SK-N-SH (cell line): Measurements from ENCODE around the gene PCBP3. TPM values are rescaled to one million over a fixed set of nuclear protein-coding genes. Genes with fewer than 3 reads are reported as not detected.

Source experiments
- CTCF ChIA-PET: fragments of 300-600, 350-600 bp; formaldehyde crosslinking; extraction: SDS; loops from one replicate; lab custom pipeline; 2021; lab: Yijun Ruan, JAX
- POLR2A ChIA-PET: fragments of 350-600 bp; sonication (Branson Sonifier 250); formaldehyde crosslinking; extraction: SDS; loops from one replicate; lab custom pipeline; 2020; ENCODE audit warnings: antibody characterized with exemption, inconsistent platforms; lab: Yijun Ruan, JAX
- DNase-seq: peaks from one replicate; pipeline ENCODE4 v3.0.0; 2012
- H2AFZ ChIP-seq: fragments of 200-600 bp; sonication (generic); 2 replicates; pipeline ENCODE4 v1.8.1; 2016; ENCODE audit warnings: antibody characterized with exemption, mild to moderate bottlenecking, low read depth
- H3F3A ChIP-seq: fragments of 200-600 bp; sonication (generic); replicated peaks from 2 replicates; pipeline ENCODE3; 2016; ENCODE audit warnings: antibody characterized with exemption, mild to moderate bottlenecking; ENCODE audit not compliant: insufficient read depth
- H3K27ac ChIP-seq, 2 experiments: fragments of 200-500 bp in 1 of 2; fragments of 200-600 bp in 1 of 2; sonication (Bioruptor generic) in 1 of 2; sonication (generic), shearing (Covaris generic) in 1 of 2; 2 replicates each; pipeline versions ENCODE4 v1.5.1 to v1.6.1; 2014 to 2016; ENCODE audit warnings: low read depth in 2 of 2, inconsistent platforms in 1 of 2, low read length in 1 of 2, mild to moderate bottlenecking in 1 of 2, mixed read lengths in 1 of 2
- H3K27me3 ChIP-seq: fragments of 200-600 bp; sonication (generic), shearing (Covaris generic); 2 replicates; pipeline ENCODE4 v1.6.1; 2016; ENCODE audit warnings: mixed run types; ENCODE audit not compliant: insufficient read depth
- H3K36me3 ChIP-seq, 2 experiments: fragments of 200-500 bp in 1 of 2; fragments of 200-600 bp in 1 of 2; sonication (Bioruptor generic) in 1 of 2; sonication (generic) in 1 of 2; replicated peaks in 1 of 2; 2 replicates each; pipeline versions ENCODE3 to v1.5.1; 2014 to 2016; ENCODE audit warnings: low read length in 1 of 2, mild to moderate bottlenecking in 1 of 2; ENCODE audit not compliant: insufficient read depth in 2 of 2, control insufficient read depth in 1 of 2
- H3K4me1 ChIP-seq, 2 experiments: fragments of 200-500 bp in 1 of 2; fragments of 200-600 bp in 1 of 2; sonication (Bioruptor generic) in 1 of 2; sonication (generic), shearing (Covaris generic) in 1 of 2; 2 replicates each; pipeline versions ENCODE4 v1.5.1 to v1.6.1; 2014 to 2016; ENCODE audit warnings: low read depth in 1 of 2, low read length in 1 of 2, mixed run types in 1 of 2; ENCODE audit not compliant: insufficient read depth in 2 of 2, control insufficient read depth in 1 of 2
- H3K4me2 ChIP-seq: fragments of 200-600 bp; sonication (generic), shearing (Covaris generic); 2 replicates; pipeline ENCODE4 v1.6.1; 2017; ENCODE audit warnings: mixed run types
- H3K4me3 ChIP-seq, 2 experiments: fragments of 200-500 bp in 1 of 2; fragments of 200-600 bp in 1 of 2; sonication (Bioruptor generic) in 1 of 2; sonication (generic), shearing (Covaris generic) in 1 of 2; 2 replicates each; pipeline versions ENCODE4 v1.5.1 to v1.8.1; 2014 to 2016; ENCODE audit warnings: low read depth in 2 of 2, inconsistent platforms in 1 of 2, low read length in 1 of 2, mild to moderate bottlenecking in 1 of 2, mixed read lengths in 1 of 2, moderate library complexity in 1 of 2
- H3K79me2 ChIP-seq: fragments of 200-600 bp; sonication (generic); 2 replicates; pipeline ENCODE4 v1.8.1; 2017; ENCODE audit warnings: mild to moderate bottlenecking; ENCODE audit not compliant: insufficient read depth
- H3K9ac ChIP-seq: fragments of 200-600 bp; sonication (generic); 2 replicates; pipeline ENCODE4 v1.6.1; 2017; ENCODE audit warnings: mixed run types
- H3K9me2 ChIP-seq: fragments of 200-600 bp; sonication (generic); 2 replicates; pipeline ENCODE4 v1.6.1; 2017; ENCODE audit warnings: mixed run types
- H3K9me3 ChIP-seq: fragments of 200-600 bp; sonication (generic); 2 replicates; pipeline ENCODE4 v1.6.1; 2017; ENCODE audit warnings: mixed run types, mild to moderate bottlenecking, moderate library complexity
- H4K20me1 ChIP-seq: fragments of 200-600 bp; sonication (generic); 2 replicates; pipeline ENCODE4 v1.6.1; 2017; ENCODE audit warnings: mild to moderate bottlenecking, mixed run types; ENCODE audit not compliant: insufficient read depth
- ELF1 ChIP-seq: IDR thresholded peaks from 2 replicates; pipeline ENCODE4 v1.4.0; 2012
- EP300 ChIP-seq, 2 experiments: IDR thresholded peaks; 2 replicates each; pipeline versions ENCODE4 v1.4.0 to v1.6.1; 2012; ENCODE audit warnings: borderline replicate concordance in 1 of 2, low read depth in 1 of 2, low read length in 1 of 2
- FOSL2 ChIP-seq: IDR thresholded peaks from 2 replicates; pipeline ENCODE4 v1.4.0; 2012; ENCODE audit warnings: low read depth, mild to moderate bottlenecking, moderate library complexity, borderline replicate concordance
- FOXM1 ChIP-seq: IDR thresholded peaks from 2 replicates; pipeline ENCODE4 v1.4.0; 2012; ENCODE audit warnings: low read depth, mild to moderate bottlenecking
- MXI1 ChIP-seq: IDR thresholded peaks from 2 replicates; pipeline ENCODE4 v1.6.1; 2012; ENCODE audit warnings: mild to moderate bottlenecking, low read depth, low read length, improper control_type of control experiment
- NFIC ChIP-seq: IDR thresholded peaks from 2 replicates; pipeline ENCODE4 v1.4.0; 2012; ENCODE audit warnings: borderline replicate concordance
- RCOR1 ChIP-seq: fragments of 150-350 bp; IDR thresholded peaks from 2 replicates; pipeline ENCODE4 v1.6.1; 2017; ENCODE audit warnings: antibody characterized with exemption, low read length
- RXRA ChIP-seq: IDR thresholded peaks from 2 replicates; pipeline ENCODE4 v1.4.0; 2012; ENCODE audit warnings: low read depth, mild to moderate bottlenecking, borderline replicate concordance
- SIN3A ChIP-seq: IDR thresholded peaks from 2 replicates; pipeline ENCODE4 v1.6.1; 2012; ENCODE audit warnings: low read depth, mild to moderate bottlenecking, low read length, moderate library complexity, borderline replicate concordance
- SMC3 ChIP-seq: IDR thresholded peaks from 2 replicates; pipeline ENCODE4 v1.6.1; 2012; ENCODE audit warnings: low read depth, low read length, improper control_type of control experiment
- YY1 ChIP-seq: IDR thresholded peaks from 2 replicates; pipeline ENCODE4 v1.4.0; 2012; ENCODE audit warnings: low read depth, mild to moderate bottlenecking
- WGBS: methylation state at CpG from one replicate; pipeline ENCODE4 v1.1.6; 2017; ENCODE audit warnings: low lambda C conversion rate; 5-methylcytosine and 5-hydroxymethylcytosine counted together
- polyA plus RNA-seq, 3 experiments: library from polyadenylated mRNA; depleted of rRNA; stranded (reverse); fragments of >200 nt; gene quantifications; 2 replicates each; pipeline ENCODE4 v1.2.3, GENCODE V29; 2012
- TF ChIP-seq, protein P1 (sequence below): IDR thresholded peaks from 2 replicates; pipeline ENCODE4 v1.4.0; 2012; ENCODE audit warnings: low read depth, borderline replicate concordance
- TF ChIP-seq, protein P2 (sequence below): IDR thresholded peaks from 2 replicates; pipeline ENCODE4; 2012
- TF ChIP-seq, protein P3 (sequence below): fragments of 150-350 bp; IDR thresholded peaks from 2 replicates; pipeline ENCODE4 v1.6.1; 2016; ENCODE audit warnings: mild to moderate bottlenecking, low read depth, low read length
- TF ChIP-seq, protein P4 (sequence below): IDR thresholded peaks from 2 replicates; pipeline ENCODE4 v1.4.0; 2012; ENCODE audit warnings: low read depth, borderline replicate concordance

The PCBP3 gene
- polyA plus RNA-seq, 1 of the 3 experiments (the other 2 are of a cell fraction): 9.5 TPM

- Histone ChIP-seq H3K27ac (no peak overlapping the region), H3K79me2 (no peaks in the 10 kb centered on the region), H4K20me1 (no peaks in the 10 kb centered on the region), H3K36me3 (no peaks in the 10 kb centered on the region), H3K9ac (no peak overlapping the region), H3K4me3 (no peak overlapping the region; a peak in 1 of 4 replicates), H2AFZ (no peak overlapping the region), H3K27me3 (no peaks in the 10 kb centered on the region), H3K9me3 (0 out of 2 replicates have a peak, but pooled peaks cover 5% of the 10 kb centered on the region), H3K9me2 (no peaks in the 10 kb centered on the region), H3F3A (no peaks in the 10 kb centered on the region), H3K4me2 (no peak overlapping the region), H3K4me1 (no peaks in the 10 kb centered on the region)
- WGBS: 50% methylated on average over 2 of the region's 3 CpGs
- ChIA-PET POLR2A (no interaction called here), CTCF (interaction anchor here (1.2 kb wide), 1 partner anchor 12 kb away, joined by 4 read pairs; no protein-coding TSS in a partner anchor)
- no peak for TF ChIP-seq YY1
- no peak for TF ChIP-seq ELF1
- TF ChIP-seq FOXM1: no peak
- no peak for TF ChIP-seq NFIC
- TF ChIP-seq, protein P1, sequence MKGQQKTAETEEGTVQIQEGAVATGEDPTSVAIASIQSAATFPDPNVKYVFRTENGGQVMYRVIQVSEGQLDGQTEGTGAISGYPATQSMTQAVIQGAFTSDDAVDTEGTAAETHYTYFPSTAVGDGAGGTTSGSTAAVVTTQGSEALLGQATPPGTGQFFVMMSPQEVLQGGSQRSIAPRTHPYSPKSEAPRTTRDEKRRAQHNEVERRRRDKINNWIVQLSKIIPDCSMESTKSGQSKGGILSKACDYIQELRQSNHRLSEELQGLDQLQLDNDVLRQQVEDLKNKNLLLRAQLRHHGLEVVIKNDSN: no peak
- no peak for TF ChIP-seq SMC3
- TF ChIP-seq, protein P2, sequence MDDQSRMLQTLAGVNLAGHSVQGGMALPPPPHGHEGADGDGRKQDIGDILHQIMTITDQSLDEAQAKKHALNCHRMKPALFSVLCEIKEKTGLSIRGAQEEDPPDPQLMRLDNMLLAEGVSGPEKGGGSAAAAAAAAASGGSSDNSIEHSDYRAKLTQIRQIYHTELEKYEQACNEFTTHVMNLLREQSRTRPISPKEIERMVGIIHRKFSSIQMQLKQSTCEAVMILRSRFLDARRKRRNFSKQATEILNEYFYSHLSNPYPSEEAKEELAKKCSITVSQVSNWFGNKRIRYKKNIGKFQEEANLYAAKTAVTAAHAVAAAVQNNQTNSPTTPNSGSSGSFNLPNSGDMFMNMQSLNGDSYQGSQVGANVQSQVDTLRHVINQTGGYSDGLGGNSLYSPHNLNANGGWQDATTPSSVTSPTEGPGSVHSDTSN: no peak
- TF ChIP-seq, protein P3, sequence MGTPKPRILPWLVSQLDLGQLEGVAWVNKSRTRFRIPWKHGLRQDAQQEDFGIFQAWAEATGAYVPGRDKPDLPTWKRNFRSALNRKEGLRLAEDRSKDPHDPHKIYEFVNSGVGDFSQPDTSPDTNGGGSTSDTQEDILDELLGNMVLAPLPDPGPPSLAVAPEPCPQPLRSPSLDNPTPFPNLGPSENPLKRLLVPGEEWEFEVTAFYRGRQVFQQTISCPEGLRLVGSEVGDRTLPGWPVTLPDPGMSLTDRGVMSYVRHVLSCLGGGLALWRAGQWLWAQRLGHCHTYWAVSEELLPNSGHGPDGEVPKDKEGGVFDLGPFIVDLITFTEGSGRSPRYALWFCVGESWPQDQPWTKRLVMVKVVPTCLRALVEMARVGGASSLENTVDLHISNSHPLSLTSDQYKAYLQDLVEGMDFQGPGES: no peak
- no peak for TF ChIP-seq FOSL2
- TF ChIP-seq RXRA: no peak
- no peak for TF ChIP-seq RCOR1
- TF ChIP-seq, protein P4, sequence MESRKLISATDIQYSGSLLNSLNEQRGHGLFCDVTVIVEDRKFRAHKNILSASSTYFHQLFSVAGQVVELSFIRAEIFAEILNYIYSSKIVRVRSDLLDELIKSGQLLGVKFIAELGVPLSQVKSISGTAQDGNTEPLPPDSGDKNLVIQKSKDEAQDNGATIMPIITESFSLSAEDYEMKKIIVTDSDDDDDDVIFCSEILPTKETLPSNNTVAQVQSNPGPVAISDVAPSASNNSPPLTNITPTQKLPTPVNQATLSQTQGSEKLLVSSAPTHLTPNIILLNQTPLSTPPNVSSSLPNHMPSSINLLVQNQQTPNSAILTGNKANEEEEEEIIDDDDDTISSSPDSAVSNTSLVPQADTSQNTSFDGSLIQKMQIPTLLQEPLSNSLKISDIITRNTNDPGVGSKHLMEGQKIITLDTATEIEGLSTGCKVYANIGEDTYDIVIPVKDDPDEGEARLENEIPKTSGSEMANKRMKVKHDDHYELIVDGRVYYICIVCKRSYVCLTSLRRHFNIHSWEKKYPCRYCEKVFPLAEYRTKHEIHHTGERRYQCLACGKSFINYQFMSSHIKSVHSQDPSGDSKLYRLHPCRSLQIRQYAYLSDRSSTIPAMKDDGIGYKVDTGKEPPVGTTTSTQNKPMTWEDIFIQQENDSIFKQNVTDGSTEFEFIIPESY: no peak
- no peak for DNase-seq
Measured at GRCh38 chr21:45934554-45934953, 291.0 kb downstream of the PCBP3 start.

- H3F3A ChIP-seq: no peaks in the 10 kb centered on the region
Measured at GRCh38 chr21:45935628-45936027, 292.1 kb downstream of the PCBP3 start.

More at GRCh38 chr21:45935628-45936027, 292.1 kb downstream of the PCBP3 start:
- DNase-seq: no peak
- 51% methylated on average over 3 of the region's 3 CpGs for WGBS
- CTCF ChIA-PET: no interaction called here
- TF ChIP-seq EP300 (IDR thresholded peaks at IDR 0.05; ENCODE audit: borderline replicate concordance in 1 of 2, low read depth in 1 of 2, low read length in 1 of 2): no peak
- no peak for TF ChIP-seq MXI1
- no peak for TF ChIP-seq SIN3A
- TF ChIP-seq, protein P1: peak; percentile 23; the same call in 1 of the 2 replicates
- Histone ChIP-seq H3K79me2 (no peaks in the 10 kb centered on the region), H2AFZ (no peak overlapping the region), H3K27ac (no peak overlapping the region), H3K27me3 (no peaks in the 10 kb centered on the region), H3K9me2 (no peaks in the 10 kb centered on the region), H4K20me1 (no peaks in the 10 kb centered on the region), H3K4me3 (no peak overlapping the region; a peak in 1 of 4 replicates), H3K9ac (no peak overlapping the region), H3K9me3 (0 out of 2 replicates have a peak, but pooled peaks cover 5% of the 10 kb centered on the region), H3K4me1 (no peaks in the 10 kb centered on the region), H3K4me2 (no peak overlapping the region), H3K36me3 (no peaks in the 10 kb centered on the region)
- POLR2A ChIA-PET: no interaction called here
